Left forelimb (tissue), 1 donor: ENCODE data around the gene TBX2.
A peak's percentile ranks its signal among the peaks of the same experiment; 100 is the strongest.

Source experiments
- DNase-seq: peaks from one replicate; pipeline ENCODE4 v3.0.0-alpha.2; 2018; ENCODE audit warnings: low spot score

The TBX2 gene

GRCh38 chr17:61402073-61402541 is 2.5 kb downstream of the TBX2 start:
- DNase-seq = no peak

GRCh38 chr17:61402978-61403800 is 3.5 kb downstream of the TBX2 start:
- no peak for DNase-seq

GRCh38 chr17:61403801-61404662 is 4.4 kb downstream of the TBX2 start:
- peak; percentile 69 for DNase-seq

GRCh38 chr17:61404663-61404912 is 4.9 kb downstream of the TBX2 start:
- no peak for DNase-seq

GRCh38 chr17:61404913-61405685 is 5.5 kb downstream of the TBX2 start:
- DNase-seq = peak; percentile 70

- DNase-seq = peak; percentile 63
Observed at GRCh38 chr17:61405686-61406536, 6.3 kb downstream of the TBX2 start.

GRCh38 chr17:61406537-61406845 is 6.8 kb downstream of the TBX2 start:
- DNase-seq = no peak

GRCh38 chr17:61406971-61407911 is 7.6 kb downstream of the TBX2 start:
- peak; percentile 62 for DNase-seq

GRCh38 chr17:61408151-61409041 is 8.8 kb downstream of the TBX2 start:
- DNase-seq = peak; percentile 66

- peak; percentile 83 for DNase-seq
Observed at GRCh38 chr17:61409301-61410112, 9.9 kb downstream of the TBX2 start.

GRCh38 chr17:61410141-61411010 is 10.7 kb downstream of the TBX2 start:
- DNase-seq = peak; percentile 70

GRCh38 chr17:61411011-61411260 is 11.3 kb downstream of the TBX2 start:
- DNase-seq = peak; percentile 84

GRCh38 chr17:61411261-61412142 is 11.9 kb downstream of the TBX2 start:
- peak; percentile 85 for DNase-seq

GRCh38 chr17:61412143-61412859 is 12.7 kb downstream of the TBX2 start:
- DNase-seq = peak; percentile 94

GRCh38 chr17:61412860-61413660 is 13.4 kb downstream of the TBX2 start:
- peak; percentile 62 for DNase-seq
